GM18951 (cell line): ENCODE results near the gene APOBEC3A.
"Not testable (repeated sequence)": the region's sequence is repeated elsewhere in the genome, so short reads cannot be mapped to it uniquely, and the experiment has no call there.

Experiments used
- POLR2A ChIP-seq: IDR thresholded peaks from 4 replicates; pipeline ENCODE4 v1.6.1; 2011; ENCODE audit warnings: mild to moderate bottlenecking; ENCODE audit not compliant: insufficient read length, insufficient read depth; ENCODE audit errors: extremely low read depth
- in situ Hi-C: fragments of 300-500 bp; cut with MboI; formaldehyde crosslinking; loops from one replicate; pipeline ENCODE4 v1.12.0; 2022; ENCODE audit warnings: low sequenced_read_pairs, mixed read lengths, inconsistent platforms; ENCODE audit not compliant: unreplicated experiment

Gene APOBEC3A

DNA sequence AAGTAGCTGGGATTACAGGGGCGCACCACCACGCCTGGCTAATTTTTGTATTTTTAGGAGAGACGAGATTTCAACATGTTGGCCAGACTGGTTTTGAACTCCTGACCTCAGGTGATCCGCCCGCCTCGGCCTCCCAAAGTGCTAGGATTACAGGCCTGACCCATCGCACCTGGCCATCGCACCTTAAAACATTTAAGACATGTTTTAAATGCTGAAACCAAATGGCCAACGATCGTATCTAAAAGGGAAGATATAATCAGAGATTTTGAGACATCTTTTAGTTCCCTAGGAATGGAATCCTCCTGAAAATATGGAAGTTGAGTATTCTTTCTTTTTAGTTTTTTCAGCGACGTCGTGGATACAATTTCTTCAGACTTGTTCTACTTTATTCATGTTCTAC lies 21.8 kb upstream of the APOBEC3A start:
- no peak for TF ChIP-seq POLR2A
- in situ Hi-C loops, result no loop called here

DNA sequence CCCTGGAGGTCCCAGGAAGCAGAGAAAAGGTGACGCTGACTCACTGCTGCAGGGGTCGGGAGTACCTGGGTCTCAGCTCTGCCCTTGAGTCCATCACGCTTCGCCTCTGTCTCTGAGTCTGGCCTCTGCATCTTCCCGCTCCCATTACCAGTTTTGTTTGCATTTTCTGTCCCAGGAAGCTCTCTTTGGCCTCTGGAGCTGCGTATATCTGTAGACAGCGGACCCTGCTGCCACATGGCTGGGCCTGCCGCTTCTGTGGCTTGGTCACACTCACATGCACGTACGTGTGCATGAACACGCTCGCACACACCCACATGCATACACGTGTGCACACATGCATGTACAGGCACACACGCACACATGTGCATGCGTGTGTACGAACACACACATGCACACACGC lies 20.8 kb upstream of the APOBEC3A start:
- TF ChIP-seq POLR2A, result no peak
- in situ Hi-C loops, result no loop called here

GRCh38 chr22:38937036-38937435 lies 20.4 kb upstream of the APOBEC3A start:
- TF ChIP-seq POLR2A, result no peak
- in situ Hi-C loops, result no loop called here

DNA sequence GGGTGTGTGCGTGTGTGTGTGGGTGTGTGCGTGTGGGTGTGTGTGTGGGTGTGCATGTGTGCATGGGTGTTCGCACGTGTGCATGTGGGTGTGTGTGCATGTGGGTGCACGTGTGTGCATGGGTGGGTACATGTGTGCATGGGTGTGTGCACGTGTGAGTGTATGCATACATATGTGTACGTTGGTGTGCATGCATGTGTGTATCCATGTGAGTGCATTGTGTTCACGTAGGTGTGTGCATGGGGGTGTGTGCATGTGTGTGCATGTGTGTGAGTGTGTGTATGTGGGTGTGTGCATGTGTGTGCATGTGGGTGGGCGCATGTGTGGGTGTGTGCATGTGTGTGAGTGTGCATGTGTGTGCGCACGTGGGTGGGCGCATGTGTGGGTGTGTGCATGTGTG lies 19.9 kb upstream of the APOBEC3A start:
- no peak for TF ChIP-seq POLR2A
- in situ Hi-C loops, result no loop called here

DNA sequence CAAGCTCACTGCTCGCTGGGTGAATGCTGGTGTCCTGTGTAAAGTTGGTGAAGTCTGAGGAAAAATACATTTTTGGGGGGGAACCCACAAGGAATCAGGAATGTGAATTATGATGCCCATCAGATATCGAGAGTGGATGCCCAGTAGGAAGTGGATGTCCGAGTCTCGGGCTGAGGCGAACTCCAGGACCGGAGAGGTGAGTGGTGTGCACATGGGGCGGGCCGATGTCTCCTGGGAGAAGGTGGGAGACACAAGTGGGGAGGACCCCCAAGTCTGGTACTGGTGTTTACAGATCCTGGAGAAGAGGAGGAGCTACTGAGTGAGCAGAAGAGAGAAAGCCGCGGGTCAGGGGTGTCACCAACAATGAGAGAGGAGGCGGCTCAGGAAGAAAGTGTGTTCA lies 19.2 kb upstream of the APOBEC3A start:
- TF ChIP-seq POLR2A, result no peak
- in situ Hi-C loops, result no loop called here

GRCh38 chr22:38938925-38939324 lies 18.5 kb upstream of the APOBEC3A start:
- in situ Hi-C loops, result no loop called here
- no peak for TF ChIP-seq POLR2A

GRCh38 chr22:38940811-38941384 lies 16.5 kb upstream of the APOBEC3A start:
- in situ Hi-C loops, result no loop called here
- no peak for TF ChIP-seq POLR2A

- in situ Hi-C loops, result no loop called here
- no peak for TF ChIP-seq POLR2A
Measured at GRCh38 chr22:38941488-38941987, 15.9 kb upstream of the APOBEC3A start.

DNA sequence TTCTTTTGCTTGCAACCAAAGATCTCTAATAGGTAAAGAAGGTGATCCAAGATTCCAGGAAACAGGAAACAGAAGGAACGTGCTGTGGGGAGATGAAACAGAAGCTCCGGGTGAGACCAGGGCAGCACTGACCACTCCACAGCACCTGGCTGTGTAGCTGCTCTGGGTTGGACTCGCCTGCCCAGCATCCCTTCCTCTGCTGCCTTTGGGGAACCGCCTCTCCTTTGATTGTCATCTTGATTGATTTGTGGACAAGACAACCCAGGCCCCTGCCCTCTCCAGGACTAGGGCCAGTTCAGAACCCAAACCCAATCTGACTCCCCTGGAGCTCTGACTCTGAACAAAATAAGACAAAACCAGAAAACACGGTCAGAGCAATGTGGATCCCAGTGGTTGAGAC lies 14.7 kb upstream of the APOBEC3A start:
- in situ Hi-C loops, result no loop called here
- no peak for TF ChIP-seq POLR2A

DNA sequence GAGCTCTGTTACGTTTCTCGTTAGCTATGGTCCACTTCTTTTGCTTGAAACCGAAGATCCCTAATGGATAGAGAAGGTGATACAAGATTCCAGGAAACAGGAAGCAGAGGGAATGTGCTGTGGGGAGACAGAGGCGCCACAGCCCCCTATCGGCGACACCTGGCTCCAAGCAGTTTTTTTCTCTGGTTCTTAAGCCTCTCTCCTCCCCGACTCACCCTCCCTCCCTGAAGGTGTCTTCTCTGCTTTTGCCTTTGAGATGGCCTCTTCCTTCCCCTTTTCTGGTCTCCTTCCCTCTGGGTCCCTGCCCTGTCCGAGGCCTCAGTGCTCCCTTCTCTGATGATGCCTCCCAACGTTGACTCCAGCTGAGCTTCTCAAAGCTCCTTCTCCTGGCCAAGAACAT lies 14.2 kb upstream of the APOBEC3A start:
- no peak for TF ChIP-seq POLR2A
- in situ Hi-C loops, result no loop called here

DNA sequence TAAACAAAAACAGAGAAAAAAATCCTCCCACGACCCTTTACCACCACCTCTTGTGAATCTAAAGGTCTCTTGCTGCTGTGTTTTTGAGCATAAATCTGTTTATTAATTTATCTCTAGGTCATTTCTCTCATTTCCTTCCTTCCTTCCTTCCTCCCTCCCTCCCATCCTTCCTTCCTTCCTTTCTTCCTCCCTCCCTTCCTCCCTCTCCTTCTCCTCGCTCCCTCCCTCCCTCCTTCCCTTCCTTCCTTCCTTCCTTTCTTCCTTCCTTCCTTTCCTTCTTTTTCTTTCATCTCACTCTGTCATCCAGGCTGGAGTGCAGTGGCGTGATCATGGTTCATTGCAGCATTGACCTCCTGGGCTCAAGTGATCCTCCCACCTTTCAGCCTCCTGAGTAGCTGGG lies 13.5 kb upstream of the APOBEC3A start:
- in situ Hi-C loops, result no loop called here
- TF ChIP-seq POLR2A, result no peak

- in situ Hi-C loops, result no loop called here
- no peak for TF ChIP-seq POLR2A
Measured at GRCh38 chr22:38944653-38945052, 12.8 kb upstream of the APOBEC3A start.

DNA sequence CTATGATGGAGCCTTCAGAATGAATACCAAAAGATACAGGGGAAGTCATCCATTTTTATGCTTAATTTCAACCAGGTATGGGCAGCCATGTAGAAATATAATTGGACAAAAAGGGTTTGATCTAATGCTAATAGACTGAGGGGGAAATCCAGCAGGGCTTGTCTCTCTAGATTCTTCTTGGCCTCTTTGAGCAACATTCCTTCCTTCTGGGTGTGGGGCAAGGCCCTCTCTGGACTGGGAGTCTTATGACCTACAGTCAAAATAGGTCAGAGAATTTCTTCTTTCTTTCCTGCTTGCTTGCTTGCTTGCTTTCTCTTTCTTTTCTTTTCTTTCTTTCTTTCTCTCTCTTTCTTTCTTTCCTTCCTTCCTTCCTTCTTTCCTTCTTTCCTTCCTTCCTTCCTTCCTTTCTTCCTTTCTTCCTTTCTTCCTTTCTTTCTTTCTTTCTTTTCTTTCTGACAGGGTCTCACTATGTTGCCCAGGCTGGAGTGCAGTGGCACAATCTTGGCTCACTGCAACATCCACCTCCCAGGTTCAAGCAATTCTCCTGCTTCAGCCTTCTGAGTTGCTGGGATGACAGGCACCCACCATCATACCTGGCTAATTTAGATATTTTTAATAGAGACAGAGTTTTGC lies 11.6 kb upstream of the APOBEC3A start:
- in situ Hi-C loops, result not testable (repeated sequence)

GRCh38 chr22:38946771-38947170 lies 10.6 kb upstream of the APOBEC3A start:
- no peak for TF ChIP-seq POLR2A

More at GRCh38 chr22:38946771-38947170, 10.6 kb upstream of the APOBEC3A start:
- in situ Hi-C loops, result no loop called here
